Measurements from ENCODE around the gene ZNF90. TPM values are rescaled to one million over a fixed set of nuclear protein-coding genes. Genes with fewer than 3 reads are reported as not detected.
A peak's percentile ranks its signal among the peaks of the same experiment; 100 is the strongest.
"Not testable (repeated sequence)": the region's sequence is repeated elsewhere in the genome, so short reads cannot be mapped to it uniquely, and the experiment has no call there.

The ZNF90 gene
- total RNA-seq, 4 donors from 2014 or later: 1.1 to 4.4 (median 1.7) TPM

GRCh38 chr19:20039203-20039723 lies 38.5 kb upstream of the ZNF90 start, which contains the start of gene ZNF682:
TSS of gene ZNF682 (minus strand) at chr19:20039505. CDS start at chr19:20039345, 160 bp downstream.
- DNase-seq (ENCODE audit: low spot score in 2 of 2): peak; percentile 96 to 99
- peak in 1 of 2 donors; percentile 88 for TF ChIP-seq EP300 (IDR thresholded peaks at IDR 0.05)
- peak in 1 of 2 donors; percentile 40 for TF ChIP-seq POLR2A (IDR thresholded peaks at IDR 0.05)
- TF ChIP-seq CTCF (IDR thresholded peaks at IDR 0.05): no peak
- H3K4me3 ChIP-seq: peak within 1 kb of the TSS; percentile 51 to 82 (median 66)
- H3K36me3 ChIP-seq: peaks cover 0 to 15% (median 0%) of the 10 kb centered on the region in 3 donors
- H3K4me1 ChIP-seq: peaks cover 0 to 16% (median 0%) of the 10 kb centered on the region in 4 donors
- no peaks in the 10 kb centered on the region for H3K9me3 ChIP-seq
- WGBS, 2 donors: 0% methylated on average over 9 to 25 of the region's 25 CpGs
- H3K27ac ChIP-seq: peak within 1 kb of the TSS; percentile 55 to 86 (median 72)
- peaks cover 0 to 14% of the 10 kb centered on the region in 2 donors for H3K27me3 ChIP-seq

GRCh38 chr19:20044663-20045062 lies 33.1 kb upstream of the ZNF90 start:
- WGBS, 2 donors: 82 to 83% methylated on average over 3 of the region's 3 CpGs
- H3K4me1 ChIP-seq: peaks cover 0 to 3% (median 0%) of the 10 kb centered on the region in 4 donors
- no peaks in the 10 kb centered on the region for H3K36me3 ChIP-seq
- DNase-seq (ENCODE audit: low spot score in 2 of 2): no peak
- H3K27me3 ChIP-seq: peaks cover 0 to 16% of the 10 kb centered on the region in 2 donors
- no peak overlapping the region for H3K4me3 ChIP-seq
- TF ChIP-seq CTCF (IDR thresholded peaks at IDR 0.05) (no peak), EP300 (IDR thresholded peaks at IDR 0.05) (no peak), POLR2A (IDR thresholded peaks at IDR 0.05) (no peak)
- H3K27ac ChIP-seq: no peak overlapping the region
- no peaks in the 10 kb centered on the region for H3K9me3 ChIP-seq

GRCh38 chr19:20045742-20046141 lies 32.1 kb upstream of the ZNF90 start:
- H3K36me3 ChIP-seq; H3K4me3 ChIP-seq; H3K9me3 ChIP-seq; H3K4me1 ChIP-seq; H3K27ac ChIP-seq; DNase-seq (ENCODE audit: low spot score in 2 of 2): not testable (repeated sequence)
- peaks cover 0 to 16% of the 10 kb centered on the region in 2 donors for H3K27me3 ChIP-seq
- WGBS, 2 donors: 61 to 67% methylated on average over 5 of the region's 5 CpGs

- Histone ChIP-seq H3K27ac (peak overlapping the region in 3 of 4 donors; percentile 66 to 75 (median 69)), H3K27me3 (no peaks in the 10 kb centered on the region), H3K4me3 (peak overlapping the region; percentile 34 to 84 (median 54)), H3K36me3 (no peaks in the 10 kb centered on the region), H3K9me3 (no peaks in the 10 kb centered on the region), H3K4me1 (peaks cover 0 to 11% (median 0%) of the 10 kb centered on the region in 4 donors)
- TF ChIP-seq EP300 (IDR thresholded peaks at IDR 0.05) (peak; percentile 50 to 67), CTCF (IDR thresholded peaks at IDR 0.05) (peak in 2 of 5 experiments; percentile 16 to 34), POLR2A (IDR thresholded peaks at IDR 0.05) (no peak)
- WGBS, 2 donors: 0% methylated on average over 30 to 31 of the region's 43 CpGs
- peak; percentile 84 to 89 for DNase-seq (ENCODE audit: low spot score in 2 of 2)
Measured at GRCh38 chr19:20051841-20052768, 25.7 kb upstream of the ZNF90 start.

DNA sequence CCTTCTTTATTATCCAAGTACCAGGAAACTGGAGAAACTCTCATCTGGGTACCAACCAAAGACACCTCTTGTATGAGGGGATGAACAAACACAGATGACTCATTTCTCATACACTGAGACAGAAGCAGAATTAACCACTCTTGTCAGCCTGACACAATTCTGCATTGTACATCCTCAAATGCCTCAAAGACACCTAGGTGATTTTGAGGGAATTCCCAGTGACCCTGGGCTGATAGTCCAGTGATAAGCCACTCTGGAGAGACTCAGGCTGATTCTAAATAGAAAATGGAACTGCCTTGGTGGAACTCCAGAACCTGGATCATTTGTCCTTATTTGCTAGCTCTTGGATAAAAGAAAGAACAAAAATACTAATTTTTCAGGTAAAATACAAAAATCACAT lies 19.1 kb upstream of the ZNF90 start:
- H3K4me3 ChIP-seq; H3K4me1 ChIP-seq; H3K9me3 ChIP-seq; H3K27ac ChIP-seq; DNase-seq (ENCODE audit: low spot score in 2 of 2); H3K36me3 ChIP-seq; H3K27me3 ChIP-seq: not testable (repeated sequence)

- no peak overlapping the region for H3K4me3 ChIP-seq
- no peaks in the 10 kb centered on the region for H3K9me3 ChIP-seq
- TF ChIP-seq POLR2A (IDR thresholded peaks at IDR 0.05): no peak
- no peak overlapping the region for H3K27ac ChIP-seq
- H3K4me1 ChIP-seq: no peaks in the 10 kb centered on the region
- no peaks in the 10 kb centered on the region for H3K27me3 ChIP-seq
- WGBS, 2 donors: 50 to 71% methylated on average over 1 of the region's 1 CpG
- no peaks in the 10 kb centered on the region for H3K36me3 ChIP-seq
- no peak for DNase-seq (ENCODE audit: low spot score in 2 of 2)
Measured at GRCh38 chr19:20060282-20060681, 17.5 kb upstream of the ZNF90 start.
